ENCODE data around the gene FSIP1. TPM values are rescaled to one million over a fixed set of nuclear protein-coding genes. Genes with fewer than 3 reads are reported as not detected.

FSIP1 gene
- total and polyA plus RNA-seq, 9 donors = 0.13 to 6.8 (median 0.79) TPM

DNA sequence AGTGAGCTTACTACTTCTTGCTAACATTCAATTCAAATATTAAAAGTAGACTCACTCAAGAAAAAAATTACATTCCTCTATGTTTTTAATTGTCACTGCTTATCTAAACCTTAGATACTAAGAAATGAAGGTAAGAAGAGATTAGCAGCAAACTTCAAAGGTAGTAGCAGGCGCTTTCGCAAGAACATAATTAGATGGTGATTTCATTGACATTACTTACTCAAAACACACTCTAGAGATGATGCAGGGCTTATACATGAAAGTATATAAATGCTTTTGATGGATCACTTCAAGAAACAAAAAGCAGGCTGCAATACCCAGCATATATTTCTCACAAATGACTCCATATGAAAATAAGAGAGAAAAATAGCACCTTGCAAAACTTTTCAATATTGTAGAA, 86.8 kb downstream of the FSIP1 start:
- DNase-seq = no peak
- no peak for TF ChIP-seq EP300 (IDR thresholded peaks at IDR 0.05)
- no peak for TF ChIP-seq POLR2A (IDR thresholded peaks at IDR 0.05)
- TF ChIP-seq, protein P1, sequence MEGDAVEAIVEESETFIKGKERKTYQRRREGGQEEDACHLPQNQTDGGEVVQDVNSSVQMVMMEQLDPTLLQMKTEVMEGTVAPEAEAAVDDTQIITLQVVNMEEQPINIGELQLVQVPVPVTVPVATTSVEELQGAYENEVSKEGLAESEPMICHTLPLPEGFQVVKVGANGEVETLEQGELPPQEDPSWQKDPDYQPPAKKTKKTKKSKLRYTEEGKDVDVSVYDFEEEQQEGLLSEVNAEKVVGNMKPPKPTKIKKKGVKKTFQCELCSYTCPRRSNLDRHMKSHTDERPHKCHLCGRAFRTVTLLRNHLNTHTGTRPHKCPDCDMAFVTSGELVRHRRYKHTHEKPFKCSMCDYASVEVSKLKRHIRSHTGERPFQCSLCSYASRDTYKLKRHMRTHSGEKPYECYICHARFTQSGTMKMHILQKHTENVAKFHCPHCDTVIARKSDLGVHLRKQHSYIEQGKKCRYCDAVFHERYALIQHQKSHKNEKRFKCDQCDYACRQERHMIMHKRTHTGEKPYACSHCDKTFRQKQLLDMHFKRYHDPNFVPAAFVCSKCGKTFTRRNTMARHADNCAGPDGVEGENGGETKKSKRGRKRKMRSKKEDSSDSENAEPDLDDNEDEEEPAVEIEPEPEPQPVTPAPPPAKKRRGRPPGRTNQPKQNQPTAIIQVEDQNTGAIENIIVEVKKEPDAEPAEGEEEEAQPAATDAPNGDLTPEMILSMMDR (IDR thresholded peaks at IDR 0.05) = no peak
- H3K9me3 ChIP-seq = no peaks in the 10 kb centered on the region
- H3K4me1 ChIP-seq (ENCODE audit: insufficient read depth) = peaks cover 1% of the 10 kb centered on the region
- WGBS, 3 donors = 95 to 100% (median 97%) methylated on average over 2 of the region's 2 CpGs
- no peaks in the 10 kb centered on the region for H3K36me3 ChIP-seq
- no peaks in the 10 kb centered on the region for H3K27me3 ChIP-seq
- no peak overlapping the region for H3K27ac ChIP-seq
- intact Hi-C loops (cut with DNase I) = no loop called here
- H3K4me3 ChIP-seq = no peak overlapping the region

DNA sequence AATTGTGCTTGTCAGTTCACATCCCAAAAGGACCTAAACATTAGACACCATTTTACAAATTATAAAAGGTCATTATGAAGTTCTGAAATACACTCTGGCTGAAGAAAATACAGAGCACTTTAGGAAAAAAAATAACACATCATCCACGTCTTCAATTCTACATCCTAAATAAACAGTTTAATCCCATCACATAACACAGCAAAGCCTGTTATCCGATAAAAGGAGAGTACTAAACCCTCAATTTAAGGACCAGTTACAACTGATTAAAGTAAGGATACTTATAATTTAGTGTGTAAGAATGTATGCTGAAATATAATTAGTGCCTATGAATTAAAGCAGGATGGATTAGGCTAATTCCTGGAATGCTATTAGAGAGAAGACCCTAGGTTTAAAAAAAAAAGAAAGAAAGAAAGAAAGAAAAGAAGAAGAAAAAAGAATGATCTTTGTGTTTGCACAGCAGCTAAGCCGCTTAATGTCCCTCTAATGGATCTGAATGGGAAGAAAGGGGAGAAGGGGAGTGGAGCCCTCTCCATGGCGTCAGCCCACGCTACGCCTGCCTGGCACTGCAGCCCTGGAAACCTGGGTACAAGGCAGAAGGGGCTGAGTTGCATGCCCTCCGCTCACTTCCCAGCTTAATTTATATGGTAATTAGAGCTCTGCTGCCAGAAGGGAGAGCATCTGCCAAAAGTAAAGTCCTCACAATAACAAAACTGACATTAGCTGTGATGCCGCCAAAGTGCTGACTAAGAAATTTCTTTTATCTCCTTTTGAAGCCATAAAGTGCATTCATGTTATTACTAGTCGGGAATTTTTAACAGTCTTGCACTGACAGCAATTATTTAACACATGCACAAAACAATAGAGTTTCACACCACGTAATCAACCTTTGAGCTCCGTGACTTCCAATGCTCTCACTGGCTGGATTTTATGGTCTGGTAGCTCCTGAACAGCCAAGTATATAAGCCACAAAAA, 90.0 kb downstream of the FSIP1 start:
- Histone ChIP-seq H3K4me1 (ENCODE audit: insufficient read depth) (peaks cover 1% of the 10 kb centered on the region), H3K27me3 (no peaks in the 10 kb centered on the region), H3K4me3 (no peak overlapping the region), H3K36me3 (no peaks in the 10 kb centered on the region), H3K27ac (no peak overlapping the region), H3K9me3 (no peaks in the 10 kb centered on the region)
- intact Hi-C loops (cut with DNase I) = no loop called here
- TF ChIP-seq EP300 (IDR thresholded peaks at IDR 0.05) (no peak), POLR2A (IDR thresholded peaks at IDR 0.05) (no peak)
- TF ChIP-seq, protein P1 (IDR thresholded peaks at IDR 0.05) = no peak
- no peak for DNase-seq
- 18 to 28% (median 24%) methylated on average over 11 of the region's 11 CpGs for WGBS, 3 donors

DNA sequence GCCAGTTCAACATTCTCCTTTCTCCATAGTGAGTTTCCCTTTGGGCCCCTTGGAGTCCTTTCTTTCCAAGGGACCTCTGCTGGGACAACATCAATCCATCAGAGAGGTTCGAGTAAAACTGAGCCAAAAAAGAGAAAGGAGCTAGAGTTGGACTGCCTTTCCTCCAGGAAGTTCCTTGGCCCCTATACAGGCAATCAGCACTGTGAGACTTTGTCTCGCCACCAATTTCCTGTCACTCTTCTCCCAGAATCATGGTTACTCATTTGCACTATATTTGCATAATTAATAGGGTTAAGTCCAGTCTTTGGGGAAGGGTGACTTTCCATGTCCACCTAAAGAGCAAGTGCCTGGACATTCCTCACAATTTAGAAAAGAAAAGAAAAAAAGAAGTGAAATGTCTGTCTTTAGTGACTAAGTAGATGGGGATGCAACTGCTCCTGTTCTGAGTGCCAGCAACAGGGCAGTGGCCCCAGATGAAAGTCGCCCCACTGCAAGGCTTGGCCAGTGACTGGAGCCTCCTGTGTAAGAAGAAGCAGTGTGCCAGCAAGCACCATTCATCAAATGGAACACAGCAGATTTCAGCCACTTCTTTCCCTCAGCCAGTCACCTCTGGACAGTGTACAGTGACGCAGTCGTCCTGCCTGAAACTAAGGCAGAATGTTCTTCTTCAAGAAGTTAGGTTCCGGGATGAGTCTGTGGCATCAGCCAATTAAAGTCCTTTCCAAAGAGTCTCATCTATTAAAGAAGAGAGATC, 91.6 kb downstream of the FSIP1 start:
- intact Hi-C loops (cut with DNase I) = no loop called here
- Histone ChIP-seq H3K9me3 (no peaks in the 10 kb centered on the region), H3K4me1 (ENCODE audit: insufficient read depth) (peaks cover 1% of the 10 kb centered on the region), H3K4me3 (no peak overlapping the region), H3K36me3 (no peaks in the 10 kb centered on the region), H3K27ac (no peak overlapping the region), H3K27me3 (no peaks in the 10 kb centered on the region)
- no peak for DNase-seq
- TF ChIP-seq POLR2A (IDR thresholded peaks at IDR 0.05) (no peak), EP300 (IDR thresholded peaks at IDR 0.05) (no peak)
- TF ChIP-seq, protein P1 (IDR thresholded peaks at IDR 0.05) = no peak
- WGBS, 3 donors = 88 to 92% (median 91%) methylated on average over 6 of the region's 6 CpGs

DNA sequence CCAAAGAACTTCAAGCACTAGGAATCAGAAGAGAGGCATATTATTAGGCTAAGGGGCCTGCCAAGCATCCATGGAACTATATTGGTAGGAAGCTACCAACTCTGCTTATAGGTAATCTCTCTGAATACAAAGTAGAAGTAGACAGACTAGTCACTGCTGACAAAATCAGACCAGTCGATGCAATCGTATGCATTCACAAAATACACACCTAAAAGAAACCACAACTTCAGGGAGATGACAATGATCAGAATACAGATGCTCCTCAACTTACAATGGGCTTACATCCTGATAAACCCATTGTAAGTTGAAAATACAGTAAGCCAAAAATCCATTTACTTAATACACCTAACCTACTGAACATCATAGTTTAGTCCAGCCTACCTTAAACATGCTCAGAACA, 94.7 kb downstream of the FSIP1 start:
- H3K4me3 ChIP-seq = no peak overlapping the region
- no peaks in the 10 kb centered on the region for H3K36me3 ChIP-seq
- TF ChIP-seq, protein P1 (IDR thresholded peaks at IDR 0.05) = no peak
- TF ChIP-seq POLR2A (IDR thresholded peaks at IDR 0.05) = no peak
- no peak for TF ChIP-seq EP300 (IDR thresholded peaks at IDR 0.05)
- no peak for DNase-seq
- H3K27me3 ChIP-seq = no peaks in the 10 kb centered on the region
- 90 to 94% (median 92%) methylated on average over 2 of the region's 2 CpGs for WGBS, 3 donors
- H3K27ac ChIP-seq = no peak overlapping the region
- H3K9me3 ChIP-seq = no peaks in the 10 kb centered on the region
- intact Hi-C loops (cut with DNase I) = loop anchor here in 1 of 4 donors (10.0 kb wide), 1 partner anchor 77 kb away; no protein-coding TSS in a partner anchor
- H3K4me1 ChIP-seq (ENCODE audit: insufficient read depth) = peaks cover 1% of the 10 kb centered on the region

Measured in ovary (tissue), 9 donors.